OCI-M2 (cell line): ENCODE data around the gene TMCC1.
"Not testable (repeated sequence)": the region's sequence is repeated elsewhere in the genome, so short reads cannot be mapped to it uniquely, and the experiment has no call there.

Experiments used
- DNase-seq: peaks from one replicate; lab custom pipeline; 2025; ENCODE audit not compliant: unreplicated experiment; lab: John Stamatoyannopoulos, UW

The TMCC1 gene

DNA sequence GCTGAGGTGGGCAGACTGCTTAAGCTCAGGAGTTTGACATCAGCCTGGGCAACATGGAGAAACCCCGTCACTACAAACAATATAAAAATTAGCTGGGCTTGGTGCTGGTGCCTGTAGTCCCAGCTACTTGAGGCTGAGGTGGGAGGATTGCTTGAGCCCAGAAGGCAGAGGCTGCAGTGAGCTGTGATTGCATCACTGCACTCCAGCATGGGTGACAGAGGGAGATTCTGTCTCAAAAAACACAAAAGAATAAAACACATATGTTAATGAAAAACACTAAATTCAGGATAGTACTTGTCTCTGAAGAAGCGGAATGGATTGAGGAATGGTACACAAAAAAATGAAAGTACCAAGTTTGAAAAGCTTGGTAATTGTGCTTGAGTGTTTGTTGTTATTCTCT lies 159.1 kb downstream of the TMCC1 start:
- no peak for DNase-seq

DNA sequence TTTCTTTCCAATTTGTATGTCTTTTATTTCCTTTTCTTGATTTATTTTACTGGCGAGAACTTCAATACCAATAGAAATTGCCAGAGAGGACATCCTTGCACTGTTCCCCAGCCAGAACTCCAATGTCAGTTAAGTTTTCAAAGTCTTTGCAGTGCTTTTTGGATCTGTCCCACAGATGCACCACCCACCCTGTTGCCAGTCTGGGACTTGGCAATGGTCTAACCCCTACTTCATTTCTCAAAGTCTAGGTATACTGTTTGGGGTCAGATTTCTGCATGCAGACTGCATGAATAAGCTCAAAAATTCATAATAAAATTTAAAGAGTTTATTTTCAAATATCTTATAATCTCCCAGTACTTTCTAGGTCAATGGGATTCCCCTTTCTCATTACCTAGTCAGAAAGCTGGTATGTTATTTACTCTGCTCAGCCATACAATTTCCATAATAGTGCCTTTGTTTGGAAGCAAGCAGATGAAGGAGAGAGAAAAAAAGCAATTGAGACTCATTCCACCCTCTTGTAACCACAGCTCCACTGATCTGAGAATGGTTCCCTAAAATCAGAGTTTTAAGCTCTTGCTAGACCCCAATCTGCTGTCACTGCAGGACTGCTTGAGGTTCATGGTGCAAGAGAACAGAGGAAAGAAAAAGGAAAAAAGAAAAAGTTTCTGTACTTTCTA lies 161.2 kb downstream of the TMCC1 start:
- DNase-seq = no peak

- DNase-seq = no peak
Measured at GRCh38 chr3:129727707-129728106, 165.8 kb downstream of the TMCC1 start.

DNA sequence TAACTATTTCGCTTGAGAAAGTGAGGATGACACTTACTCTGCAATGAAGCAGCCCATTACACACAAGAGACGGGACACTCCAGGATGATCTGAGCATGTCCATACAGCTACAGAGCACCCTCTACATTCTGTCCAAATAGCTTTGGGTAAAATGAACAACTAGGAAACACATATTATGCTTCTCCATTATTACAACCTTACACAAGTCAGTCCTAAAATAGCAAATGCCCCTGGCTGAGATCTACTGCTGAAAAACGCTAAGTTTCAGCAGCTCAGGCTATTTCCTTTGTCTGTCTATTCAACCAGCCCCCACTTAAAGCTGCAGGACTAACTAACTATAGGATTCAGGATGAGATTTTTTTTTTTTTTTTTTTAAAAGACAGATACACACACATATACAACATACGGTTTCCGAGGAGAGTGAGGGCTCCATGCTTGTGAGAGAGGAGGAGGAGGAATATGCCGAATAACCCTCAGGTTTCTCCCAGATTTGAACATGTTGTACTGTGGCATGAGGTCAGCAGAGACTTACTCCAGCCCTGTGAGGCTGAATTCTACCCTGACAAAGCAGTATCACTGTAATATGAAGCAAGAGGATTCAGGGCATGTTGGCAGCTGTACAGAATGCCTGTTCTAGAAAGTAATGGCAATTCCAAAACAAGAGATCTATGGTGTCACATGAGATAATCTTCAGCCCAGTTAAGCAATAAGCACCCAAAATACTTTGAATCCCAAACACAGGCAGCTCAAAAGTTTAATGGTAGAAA lies 169.8 kb downstream of the TMCC1 start:
- no peak for DNase-seq

DNA sequence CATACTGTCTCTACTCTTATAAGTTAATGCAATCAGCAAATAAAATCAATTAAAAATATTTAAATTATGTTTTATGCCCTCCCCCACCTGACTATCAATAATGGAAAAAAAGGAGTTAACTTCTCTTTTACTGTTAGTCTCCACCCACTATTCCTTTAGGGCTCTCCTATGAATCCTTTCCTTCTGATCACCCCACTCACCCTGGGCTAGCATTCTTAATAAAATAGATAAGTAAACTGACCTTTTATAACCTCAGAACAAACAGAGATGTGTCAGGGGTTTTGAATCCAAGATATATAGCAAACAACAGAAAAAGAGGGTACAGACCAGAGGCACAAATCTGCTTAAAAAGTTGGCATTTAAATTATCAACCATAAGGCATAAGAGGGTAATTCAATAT lies 171.0 kb downstream of the TMCC1 start:
- DNase-seq = no peak

GRCh38 chr3:129718201-129718600 lies 175.3 kb downstream of the TMCC1 start:
- DNase-seq = no peak

GRCh38 chr3:129715854-129716253 lies 177.7 kb downstream of the TMCC1 start:
- no peak for DNase-seq

GRCh38 chr3:129708328-129708861 lies 185.1 kb downstream of the TMCC1 start:
- DNase-seq = no peak

DNA sequence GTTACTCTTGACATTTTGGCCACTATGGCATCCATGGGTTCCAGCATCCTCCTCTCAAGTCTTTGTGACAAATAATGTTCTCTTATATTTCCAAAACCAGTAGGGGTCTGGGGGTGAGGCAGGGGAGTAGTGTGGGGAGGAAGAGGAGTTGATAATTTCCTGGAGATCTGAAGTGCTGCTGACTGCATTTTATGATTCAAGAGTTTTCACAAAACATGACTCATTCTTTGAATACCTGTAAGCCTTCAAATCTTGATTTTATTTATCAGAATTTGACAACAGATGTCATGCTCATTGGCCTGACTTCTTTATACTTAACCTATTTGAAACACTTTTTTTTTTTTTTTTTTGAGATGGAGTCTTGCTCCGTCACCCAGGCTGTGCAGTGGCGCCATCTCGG lies 188.2 kb downstream of the TMCC1 start:
- DNase-seq = no peak

DNA sequence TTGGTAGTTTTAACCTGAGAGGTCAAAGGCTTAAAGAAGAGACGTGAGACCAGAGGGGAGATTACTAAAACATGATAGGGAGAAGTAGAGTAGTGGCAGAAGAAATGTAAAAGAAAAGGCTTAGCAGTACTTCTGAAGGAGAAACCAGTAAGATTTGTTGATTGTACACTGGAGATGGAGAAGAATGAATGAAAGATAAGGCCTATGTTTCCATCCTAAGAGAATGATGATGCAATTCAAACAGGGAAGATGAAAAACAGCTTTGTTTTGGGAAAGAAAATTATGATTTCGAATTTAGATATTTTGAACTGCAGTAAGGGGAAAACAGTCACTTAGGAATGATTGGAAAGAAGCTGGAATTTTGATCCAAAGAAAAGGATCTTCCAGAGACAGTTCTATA lies 189.6 kb downstream of the TMCC1 start:
- no peak for DNase-seq

- no peak for DNase-seq
Measured at GRCh38 chr3:129702934-129703712, 190.4 kb downstream of the TMCC1 start.

DNA sequence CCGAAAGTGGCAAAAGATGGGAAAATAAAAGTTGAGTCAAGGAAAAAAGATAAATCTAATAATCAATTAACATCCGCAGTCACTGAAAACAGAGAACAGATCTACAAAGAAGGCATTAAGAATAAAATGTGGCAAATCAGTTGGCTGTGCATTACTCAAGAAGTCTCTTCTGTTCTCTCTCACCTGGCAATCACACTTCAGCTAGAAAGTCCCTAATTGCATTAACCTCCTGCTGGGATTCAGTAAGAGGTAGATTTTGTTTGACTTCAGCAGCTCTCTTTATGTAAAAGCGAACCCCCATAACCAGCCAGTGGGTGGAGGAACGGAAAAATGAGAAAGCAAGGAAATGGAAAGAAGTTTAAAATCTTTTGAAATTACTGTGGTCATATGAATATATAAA lies 192.3 kb downstream of the TMCC1 start:
- no peak for DNase-seq

DNA sequence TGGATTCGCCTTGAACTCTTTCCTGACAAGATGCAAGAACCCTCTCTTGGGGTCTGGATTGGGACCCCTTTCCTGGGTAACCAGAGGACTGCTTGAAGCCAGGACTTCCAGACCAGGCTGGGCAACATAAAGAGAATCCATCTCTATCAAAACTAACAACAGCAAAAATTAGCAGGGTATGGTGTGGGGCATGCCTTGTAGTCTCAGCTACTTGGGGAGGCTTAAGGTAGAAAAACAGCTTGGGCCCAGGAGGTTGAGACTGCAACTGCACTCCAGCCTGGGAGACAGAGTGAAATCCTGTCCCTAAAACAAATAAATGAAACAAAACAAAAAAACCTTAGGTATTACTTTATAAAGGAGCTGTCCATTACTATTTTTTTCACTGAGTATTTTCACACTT lies 193.9 kb downstream of the TMCC1 start:
- DNase-seq = no peak

DNA sequence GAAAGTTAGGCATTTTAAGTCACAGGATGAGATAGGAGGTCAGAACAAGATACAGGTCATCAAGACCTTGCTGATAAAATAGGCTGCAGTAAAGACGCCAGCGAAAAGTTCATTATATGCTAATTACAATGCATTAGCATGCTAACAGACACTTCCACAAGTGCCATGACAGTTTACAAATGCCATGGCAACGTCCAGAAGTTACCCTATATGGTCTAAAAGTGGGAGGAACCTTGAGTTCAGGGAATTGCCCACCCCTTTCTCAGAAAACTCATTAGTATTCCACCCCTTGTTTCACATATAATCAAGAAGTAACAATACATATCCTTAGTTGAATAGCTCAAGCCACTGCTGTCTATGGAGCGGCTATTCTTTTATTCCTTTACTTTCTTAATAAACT lies 194.3 kb downstream of the TMCC1 start:
- no peak for DNase-seq

GRCh38 chr3:129697229-129697969 lies 196.1 kb downstream of the TMCC1 start:
- no peak for DNase-seq

DNA sequence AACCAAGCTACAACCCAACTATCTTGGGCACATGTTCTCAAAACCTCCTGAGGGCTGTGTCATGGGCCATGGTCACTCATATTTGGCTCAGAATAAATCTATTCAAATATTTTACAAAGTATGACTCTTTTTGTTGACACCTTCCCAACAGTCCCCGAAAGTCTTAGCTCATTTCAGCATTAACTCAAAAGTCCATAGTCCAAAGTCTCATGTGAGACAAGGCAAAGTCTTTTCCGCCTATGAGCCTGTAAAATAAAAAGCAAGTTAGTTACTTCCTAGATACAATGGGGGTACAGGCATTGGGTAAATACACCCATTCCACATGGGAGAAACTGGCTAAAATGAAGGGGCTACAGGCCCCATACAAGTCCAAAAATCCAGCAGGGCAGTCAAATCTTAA lies 197.1 kb downstream of the TMCC1 start:
- DNase-seq = not testable (repeated sequence)

DNA sequence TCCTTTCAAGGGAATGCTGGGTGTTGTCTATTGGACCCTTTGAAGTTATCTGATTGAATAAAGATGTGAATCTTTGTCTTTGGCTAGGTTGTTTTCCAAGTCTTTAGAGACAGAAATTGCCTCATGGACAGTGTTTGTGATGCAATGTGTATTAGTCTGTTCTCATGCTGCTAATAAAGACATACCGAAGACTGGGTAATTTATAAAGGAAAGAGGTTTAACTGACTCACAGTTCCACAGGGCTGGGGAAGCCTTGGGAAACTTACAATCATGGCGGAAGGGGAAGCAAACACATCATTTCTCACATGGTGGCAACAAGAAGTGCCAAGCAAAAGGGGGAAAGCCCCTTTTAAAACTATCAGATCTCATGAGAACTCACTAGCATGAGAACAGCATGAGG lies 198.3 kb downstream of the TMCC1 start:
- DNase-seq = no peak

DNA sequence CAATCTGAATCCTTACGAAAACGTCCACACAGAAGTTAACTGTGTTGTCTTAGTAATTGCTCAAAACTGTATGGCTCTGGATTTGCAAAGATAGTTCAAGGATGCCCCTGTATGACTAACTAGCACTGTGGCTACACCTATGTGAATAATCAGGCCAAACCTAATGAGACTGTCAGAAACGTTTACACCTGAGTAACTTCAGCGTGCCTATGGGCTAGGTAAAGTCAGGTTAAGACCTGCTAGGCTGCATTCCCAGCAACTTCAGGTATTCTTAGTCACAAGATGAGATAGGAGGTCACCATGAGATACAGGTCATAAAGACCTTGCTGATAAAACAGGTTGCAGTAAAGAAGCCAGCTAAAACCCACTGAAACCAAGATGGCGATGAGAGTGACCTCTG lies 199.3 kb downstream of the TMCC1 start:
- DNase-seq = no peak

DNA sequence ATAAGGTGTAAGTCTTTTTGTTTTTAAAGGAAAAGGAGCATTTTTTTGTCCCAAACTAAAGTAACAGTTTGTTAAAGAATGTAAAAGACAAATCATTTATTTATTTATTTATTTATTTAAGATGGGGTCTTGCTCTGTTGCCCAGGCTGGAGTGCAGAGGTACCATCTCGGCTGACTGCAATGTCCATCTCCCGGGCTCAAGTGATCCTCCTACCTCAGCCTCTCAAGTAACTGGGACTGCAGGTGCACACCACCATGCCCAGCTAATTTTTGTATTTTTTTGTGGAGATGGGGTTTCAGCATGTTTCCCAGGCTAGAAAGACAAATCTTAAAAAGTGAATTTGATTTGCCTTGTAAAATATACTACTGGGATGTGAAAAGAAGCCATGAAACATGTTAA lies 200.8 kb downstream of the TMCC1 start:
- no peak for DNase-seq

GRCh38 chr3:129690963-129691362 lies 202.5 kb downstream of the TMCC1 start:
- DNase-seq = no peak

DNA sequence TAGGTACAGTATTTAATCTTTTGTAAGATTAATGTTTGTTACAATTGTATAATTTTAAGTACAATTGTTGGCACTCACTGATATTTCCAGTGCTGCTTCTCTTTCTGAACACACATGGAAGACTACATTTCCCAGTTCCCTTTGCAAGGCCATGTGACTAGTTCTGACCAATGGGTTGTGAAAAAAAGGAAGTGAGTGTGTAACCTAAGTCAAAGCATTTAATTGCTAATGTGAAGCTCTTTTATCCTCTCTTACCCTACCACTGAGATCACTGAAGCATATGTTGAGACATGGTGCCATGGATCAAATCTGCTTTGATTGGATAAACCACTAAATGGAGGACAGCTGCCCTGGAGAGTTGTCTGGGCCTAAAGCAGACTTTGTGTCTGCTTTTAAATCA lies 203.1 kb downstream of the TMCC1 start:
- peak; percentile 5 for DNase-seq
